HG03520 (cell line): ENCODE data around the gene HGFAC.

Experiments used
- ATAC-seq: cut with Tn5 transposase; IDR thresholded peaks from one replicate; pipeline ENCODE4 v1.9.1; 2021; ENCODE audit warnings: mild to moderate bottlenecking, moderate library complexity; ENCODE audit not compliant: unreplicated experiment

HGFAC gene

DNA sequence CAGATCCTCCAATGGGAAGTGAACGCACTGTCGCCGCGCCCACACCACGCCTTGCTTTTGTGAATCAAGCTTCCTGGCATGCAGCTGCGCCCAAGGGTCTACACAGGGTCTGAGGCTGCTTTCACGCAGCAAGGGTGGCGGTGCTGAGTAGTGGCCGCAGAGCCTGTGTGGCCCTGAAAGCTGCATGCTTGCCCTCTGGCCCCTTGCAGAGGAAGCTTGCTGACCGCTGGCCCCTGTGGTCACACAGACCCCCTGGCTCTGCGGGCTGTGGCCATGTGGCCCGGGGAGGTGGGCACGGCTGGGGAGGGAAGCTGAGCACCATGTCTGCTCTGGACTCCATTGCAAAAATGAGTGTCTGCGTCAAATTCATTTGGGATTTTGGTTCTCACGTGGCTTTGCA is 30.1 kb downstream of the HGFAC start:
- no peak for ATAC-seq

DNA sequence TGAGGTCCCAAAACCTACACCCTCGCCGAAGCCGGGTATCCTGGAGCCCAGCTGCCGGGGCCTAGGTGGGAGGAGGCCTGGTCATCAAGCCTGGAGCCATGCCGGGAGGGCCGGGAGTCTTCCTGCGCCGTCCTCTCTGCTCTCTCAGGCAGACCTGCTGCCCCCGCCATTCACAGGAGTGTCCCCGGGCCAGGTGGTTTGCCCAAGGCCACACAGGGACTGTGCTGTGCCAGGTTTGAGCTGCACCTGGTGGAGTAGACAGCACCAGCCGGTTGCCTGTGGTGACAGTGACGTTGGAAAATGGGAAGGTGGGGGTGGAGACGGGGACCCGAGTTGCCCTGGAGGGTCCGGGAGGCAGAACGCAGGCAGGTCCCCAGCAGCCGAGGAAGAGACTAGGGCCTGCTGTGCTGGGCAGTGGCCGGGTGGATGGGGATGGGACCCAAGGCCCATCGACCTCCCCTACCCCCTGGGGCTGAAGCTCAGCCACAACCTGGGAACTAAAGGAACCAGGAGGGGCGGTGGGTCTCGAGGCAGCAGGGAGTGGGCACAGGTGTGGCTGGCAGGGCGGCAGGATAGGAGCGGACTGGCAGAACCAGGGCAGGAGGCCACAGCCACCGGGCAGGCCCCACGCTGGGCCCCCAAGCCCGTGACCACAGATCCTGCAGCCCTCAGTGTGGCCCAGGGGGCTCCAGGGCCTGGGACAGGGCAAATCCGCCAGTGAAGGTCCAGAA is 30.8 kb downstream of the HGFAC start:
- ATAC-seq = no peak

DNA sequence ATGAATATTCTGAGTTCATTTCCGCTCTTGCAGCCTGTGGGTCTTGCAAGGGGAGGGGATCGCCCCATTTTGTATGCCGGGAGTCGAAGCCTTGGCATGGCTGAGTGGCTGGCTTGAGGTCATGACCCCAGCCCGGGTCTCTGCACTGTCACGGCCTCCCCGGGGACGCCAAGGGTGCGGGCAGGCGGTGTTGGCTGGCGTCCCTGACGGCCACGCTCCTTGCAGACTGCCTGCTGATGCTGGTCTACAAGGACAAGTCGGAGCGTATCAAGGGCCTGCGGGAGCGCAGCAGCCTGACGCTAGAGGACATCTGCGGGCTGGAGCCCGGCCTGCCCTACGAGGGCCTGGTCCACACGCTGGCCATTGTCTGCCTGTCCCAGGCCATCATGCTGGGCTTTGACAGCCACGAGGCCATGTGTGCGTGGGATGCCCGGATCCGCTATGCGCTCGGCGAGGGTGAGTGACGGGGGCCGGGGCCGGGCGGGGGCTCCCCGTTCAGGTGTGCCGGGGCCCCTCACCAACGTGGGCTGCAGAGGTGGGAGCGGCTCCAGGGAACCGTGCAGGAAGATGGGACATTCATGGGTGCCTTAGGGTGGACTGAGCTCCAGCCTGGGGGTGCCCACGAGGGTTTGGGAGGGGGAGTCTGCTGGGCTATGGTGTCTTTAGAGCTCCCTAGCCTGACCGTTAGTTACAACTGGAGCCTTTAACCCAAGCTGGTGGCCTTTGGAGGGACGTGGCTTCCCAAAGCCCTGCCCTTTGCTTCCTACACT is 31.6 kb downstream of the HGFAC start:
- no peak for ATAC-seq

GRCh38 chr4:3473996-3474765 is 32.4 kb downstream of the HGFAC start:
- ATAC-seq = no peak

DNA sequence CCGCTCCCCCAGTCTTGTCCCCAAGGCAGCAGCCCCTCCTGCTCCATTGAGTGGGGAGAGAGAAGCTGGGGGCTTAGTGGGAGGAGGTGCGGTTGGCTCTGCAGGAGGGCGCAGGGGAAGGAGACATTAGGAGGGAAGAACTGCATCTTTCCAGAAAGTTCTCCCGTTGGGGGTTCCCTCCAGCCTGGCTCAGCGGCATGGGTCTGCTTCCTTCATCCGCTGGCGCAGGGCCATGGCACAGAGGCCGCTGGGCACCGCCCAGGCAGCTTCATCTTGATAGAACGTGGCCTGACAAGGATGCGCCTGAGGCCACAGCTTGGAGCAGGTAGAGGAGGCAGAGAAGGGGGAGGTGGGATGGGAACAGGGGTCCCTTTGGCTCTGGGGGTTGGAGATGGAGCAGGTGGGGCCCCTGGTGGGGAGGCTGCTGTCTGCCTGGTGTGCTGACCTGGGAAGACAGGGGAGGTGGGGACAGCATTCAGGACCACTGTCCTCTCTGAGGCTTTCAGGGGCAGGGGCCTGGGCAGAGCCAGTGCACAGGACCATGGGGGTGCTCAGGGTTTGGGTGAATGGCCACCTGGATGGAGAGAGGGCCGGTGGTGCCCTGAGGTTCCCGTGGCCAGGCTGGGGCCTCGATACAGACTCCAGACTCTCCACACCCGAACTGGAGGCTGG is 33.4 kb downstream of the HGFAC start:
- ATAC-seq = no peak

GRCh38 chr4:3475713-3476260 is 34.0 kb downstream of the HGFAC start:
- ATAC-seq = no peak

DNA sequence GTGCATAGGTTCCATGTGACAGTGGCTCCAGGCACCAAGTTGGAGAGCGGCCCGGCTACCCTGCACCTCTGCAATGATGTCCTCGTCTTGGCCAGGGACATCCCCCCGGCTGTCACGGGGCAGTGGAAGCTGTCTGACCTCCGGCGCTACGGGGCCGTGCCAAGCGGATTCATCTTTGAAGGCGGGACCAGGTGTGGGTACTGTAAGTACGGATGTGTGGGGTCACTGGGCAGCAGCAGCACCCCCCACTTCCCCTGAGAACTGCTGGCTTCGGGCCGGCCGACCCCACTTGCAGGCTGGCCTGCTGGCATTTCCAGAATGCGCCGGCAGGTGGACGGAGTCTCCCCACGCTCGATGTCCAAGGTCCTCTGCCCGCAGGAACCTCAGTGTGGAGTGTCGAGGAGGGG is 34.6 kb downstream of the HGFAC start:
- ATAC-seq = no peak

- ATAC-seq = no peak
Measured at GRCh38 chr4:3476936-3477749, 35.4 kb downstream of the HGFAC start.

DNA sequence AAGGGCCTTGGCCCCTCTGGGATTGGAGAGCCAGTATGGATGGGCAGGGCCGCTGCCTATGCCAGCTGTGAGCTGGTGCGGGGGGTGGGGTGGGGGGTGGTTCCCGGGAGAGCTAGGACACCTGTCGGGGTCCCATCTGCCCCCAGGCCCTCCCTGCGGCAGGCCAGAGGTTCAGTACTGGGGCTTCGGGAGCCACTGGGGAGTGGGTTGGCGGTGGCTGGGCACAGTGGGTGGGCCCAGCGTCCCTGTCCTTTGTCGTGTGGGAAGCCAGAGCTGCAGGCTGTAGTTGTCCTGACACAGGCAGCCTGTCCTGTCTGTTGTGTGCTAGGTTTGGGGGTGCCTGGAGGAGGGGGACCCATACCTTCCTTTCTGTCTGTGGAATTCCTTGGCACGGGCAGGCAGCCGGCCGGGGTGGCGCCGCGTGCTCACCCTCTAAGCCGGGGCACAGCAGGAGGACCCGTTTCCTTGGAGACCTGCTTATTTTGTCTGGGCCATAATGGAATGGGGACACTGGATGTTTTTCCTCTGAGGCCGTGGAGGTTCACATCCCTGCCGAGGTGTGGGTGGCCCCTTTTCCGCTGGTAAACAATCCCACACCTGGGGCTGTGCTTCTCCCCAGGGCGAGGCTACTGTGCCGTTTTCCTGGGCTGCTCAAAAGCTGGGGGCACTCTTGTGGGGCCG is 36.1 kb downstream of the HGFAC start:
- ATAC-seq = no peak

GRCh38 chr4:3478446-3479357 is 36.9 kb downstream of the HGFAC start:
- no peak for ATAC-seq

DNA sequence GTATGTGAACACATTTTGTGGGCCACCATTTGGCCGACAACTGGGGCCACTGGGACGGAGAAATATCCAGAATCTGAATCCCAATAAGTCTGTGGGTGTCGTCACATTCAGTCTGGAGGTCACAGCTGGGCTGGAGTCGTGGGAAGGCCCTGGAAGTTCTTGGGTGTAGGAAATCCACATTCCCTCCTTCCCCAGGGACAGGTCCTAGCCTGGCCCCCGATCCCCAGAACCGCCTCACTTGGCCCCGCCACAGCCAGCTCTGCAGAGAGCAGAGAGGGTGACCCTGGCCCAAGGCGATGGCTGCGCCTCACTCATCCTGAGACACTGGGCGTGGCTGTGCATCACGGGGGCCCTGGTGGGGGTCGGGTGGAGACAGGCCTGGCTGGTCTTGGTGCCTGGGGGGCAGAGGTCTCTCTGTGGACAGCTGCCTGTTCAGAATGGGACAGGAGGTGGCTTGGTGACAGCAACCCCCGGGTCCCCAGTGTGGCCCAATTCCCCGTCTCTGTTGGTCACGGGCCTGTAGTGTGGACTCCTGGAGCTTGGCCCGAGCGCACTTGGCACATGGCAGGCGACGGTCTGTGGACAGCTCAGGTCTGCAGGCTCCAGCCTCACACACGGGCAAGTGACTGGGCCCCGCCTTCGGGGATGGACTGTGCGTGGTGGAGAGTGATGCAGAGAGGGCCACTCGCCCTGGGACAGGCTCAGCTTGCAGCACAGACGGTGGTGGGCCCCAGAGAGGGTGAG is 37.8 kb downstream of the HGFAC start:
- no peak for ATAC-seq

GRCh38 chr4:3480528-3481112 is 38.9 kb downstream of the HGFAC start:
- ATAC-seq = peak; percentile 51

DNA sequence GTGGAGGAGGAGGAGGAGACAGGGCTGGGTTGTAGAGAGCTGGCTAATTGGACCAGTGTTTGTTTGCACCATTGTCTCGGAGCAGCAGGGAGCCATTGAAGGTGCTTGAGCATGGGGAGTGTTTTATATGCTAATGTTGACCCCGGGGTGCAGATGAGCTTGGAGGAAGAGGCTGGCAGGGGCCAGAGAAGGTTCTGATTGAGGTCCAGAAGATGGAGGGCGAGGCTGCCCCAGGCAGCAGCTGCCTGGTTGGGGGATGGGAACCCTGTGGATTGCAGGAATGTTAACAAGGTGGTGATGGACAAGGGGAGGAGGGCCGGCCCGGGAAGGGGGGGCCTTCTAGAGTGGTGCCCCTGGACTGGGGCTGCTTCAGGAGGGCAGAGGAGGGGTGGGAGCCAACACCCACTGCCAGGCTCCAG is 39.4 kb downstream of the HGFAC start:
- ATAC-seq = no peak

DNA sequence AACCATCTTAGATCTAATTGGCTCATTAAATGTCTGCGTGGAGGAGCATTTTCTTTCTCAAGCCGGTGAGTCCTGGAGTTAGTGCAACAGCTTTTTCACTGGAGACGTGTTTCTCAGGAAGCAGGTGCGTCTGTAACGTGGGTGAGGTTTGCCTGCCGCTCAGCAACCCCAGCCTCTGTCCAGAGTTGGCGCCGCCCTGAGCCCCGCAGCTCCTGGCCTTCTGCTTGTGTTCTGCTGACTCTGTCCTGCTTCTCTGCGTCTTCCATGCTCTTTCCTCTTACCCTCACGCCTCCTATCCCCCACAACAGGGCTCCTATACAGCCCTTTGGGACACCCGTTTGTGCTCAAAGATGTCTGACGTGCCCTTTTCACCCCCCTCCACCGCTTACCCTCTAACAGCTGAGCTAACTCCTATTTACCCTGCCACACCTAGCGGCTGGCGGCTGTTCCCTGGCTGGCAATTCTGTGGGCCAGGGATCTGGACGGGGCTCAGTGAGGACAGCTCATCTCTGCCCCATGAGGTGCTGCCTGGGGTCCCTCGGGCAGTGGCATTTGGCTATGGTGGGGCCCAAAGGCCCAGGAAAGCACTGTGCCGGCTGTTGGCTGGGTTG is 40.1 kb downstream of the HGFAC start:
- ATAC-seq = no peak

GRCh38 chr4:3482707-3483106 is 40.9 kb downstream of the HGFAC start:
- no peak for ATAC-seq

GRCh38 chr4:3483471-3483921 is 41.7 kb downstream of the HGFAC start:
- no peak for ATAC-seq
